ENCODE results near the gene TMEM109.

The TMEM109 gene

DNA sequence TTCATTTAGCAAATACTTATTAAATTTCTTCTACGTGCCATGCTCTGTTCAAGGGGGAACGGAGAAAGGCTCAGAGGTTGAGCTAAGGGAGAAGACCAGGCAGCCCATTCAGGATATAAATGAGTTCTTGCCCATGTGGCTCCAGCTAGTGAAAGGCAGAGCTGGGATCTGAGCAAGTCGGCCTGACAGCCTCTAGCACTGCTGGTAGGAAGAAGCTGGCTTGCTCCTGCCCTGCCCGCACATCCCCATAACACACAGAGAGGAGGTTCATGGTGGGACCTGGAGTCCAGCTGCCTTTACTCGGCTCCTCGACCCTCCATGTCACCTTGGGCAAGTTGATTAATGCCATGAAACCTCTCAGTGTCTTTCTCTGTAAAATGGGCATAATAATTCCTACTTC is 36.1 kb downstream of the TMEM109 start:
- POLR2A ChIA-PET, result no interaction called here
- CTCF ChIA-PET, result no interaction called here
- DNase-seq (ENCODE audit: extremely low spot score), result no peak
- TF ChIP-seq SUZ12 (IDR thresholded peaks at IDR 0.05) (no peak), SP1 (IDR thresholded peaks at IDR 0.05) (no peak)

DNA sequence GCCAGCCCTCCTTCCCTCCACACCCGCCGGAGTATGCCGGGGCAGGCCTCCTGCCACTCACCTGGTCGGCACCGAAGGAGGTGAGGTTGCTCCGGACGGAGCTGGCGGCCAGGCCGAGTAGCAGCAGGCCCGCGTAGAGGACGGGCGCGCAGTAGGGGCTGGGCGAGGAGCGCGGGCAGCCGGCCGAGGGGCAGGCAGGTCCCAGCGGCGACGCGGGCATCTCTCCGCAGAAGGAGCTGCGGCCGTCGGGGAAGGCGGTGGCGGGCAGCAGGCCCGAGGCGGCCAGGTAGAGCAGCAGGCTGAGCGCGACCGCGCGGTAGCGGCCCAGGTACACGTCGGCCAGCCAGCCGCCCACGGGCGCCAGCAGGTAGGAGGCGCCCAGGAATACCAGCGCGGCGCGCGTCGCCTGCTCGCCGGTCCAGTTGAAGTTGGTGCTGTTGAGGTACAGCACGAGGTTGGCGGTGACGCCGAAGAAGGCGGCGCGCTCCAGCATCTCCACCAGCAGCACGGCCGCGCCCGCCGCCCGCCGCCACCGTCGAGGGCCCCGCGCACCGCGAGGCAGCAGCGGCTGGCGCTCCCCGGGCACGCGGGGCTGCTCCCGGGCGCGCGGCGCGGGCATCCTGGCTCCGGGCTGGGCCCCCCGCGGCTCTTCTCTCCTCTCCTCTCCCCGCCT is 37.1 kb downstream of the TMEM109 start:
- CTCF ChIA-PET, result no interaction called here
- TF ChIP-seq L3MBTL2 (conservative IDR thresholded peaks at IDR 0.05) (no peak), ELF4 (IDR thresholded peaks at IDR 0.05) (no peak), TARDBP (IDR thresholded peaks at IDR 0.05) (no peak), FOXA1 (IDR thresholded peaks at IDR 0.05) (no peak), SUZ12 (IDR thresholded peaks at IDR 0.05) (no peak), FOXM1 (IDR thresholded peaks at IDR 0.05; ENCODE audit: borderline replicate concordance) (no peak), CTBP1 (IDR thresholded peaks at IDR 0.05; ENCODE audit: borderline replicate concordance) (no peak), ARNT (IDR thresholded peaks at IDR 0.05) (no peak), SP1 (IDR thresholded peaks at IDR 0.05) (no peak), LEF1 (IDR thresholded peaks at IDR 0.05; ENCODE audit: borderline replicate concordance) (no peak), ZNF384 (IDR thresholded peaks at IDR 0.05) (no peak), HDGF (IDR thresholded peaks at IDR 0.05; ENCODE audit: borderline replicate concordance) (no peak), FOXK2 (IDR thresholded peaks at IDR 0.05) (no peak), NFRKB (IDR thresholded peaks at IDR 0.05) (no peak), BHLHE40 (IDR thresholded peaks at IDR 0.05; ENCODE audit: borderline replicate concordance) (no peak)
- TF ChIP-seq, protein P1, sequence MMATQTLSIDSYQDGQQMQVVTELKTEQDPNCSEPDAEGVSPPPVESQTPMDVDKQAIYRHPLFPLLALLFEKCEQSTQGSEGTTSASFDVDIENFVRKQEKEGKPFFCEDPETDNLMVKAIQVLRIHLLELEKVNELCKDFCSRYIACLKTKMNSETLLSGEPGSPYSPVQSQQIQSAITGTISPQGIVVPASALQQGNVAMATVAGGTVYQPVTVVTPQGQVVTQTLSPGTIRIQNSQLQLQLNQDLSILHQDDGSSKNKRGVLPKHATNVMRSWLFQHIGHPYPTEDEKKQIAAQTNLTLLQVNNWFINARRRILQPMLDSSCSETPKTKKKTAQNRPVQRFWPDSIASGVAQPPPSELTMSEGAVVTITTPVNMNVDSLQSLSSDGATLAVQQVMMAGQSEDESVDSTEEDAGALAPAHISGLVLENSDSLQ (IDR thresholded peaks at IDR 0.05), result no peak
- DNase-seq (ENCODE audit: extremely low spot score), result no peak
- POLR2A ChIA-PET, result no interaction called here

DNA sequence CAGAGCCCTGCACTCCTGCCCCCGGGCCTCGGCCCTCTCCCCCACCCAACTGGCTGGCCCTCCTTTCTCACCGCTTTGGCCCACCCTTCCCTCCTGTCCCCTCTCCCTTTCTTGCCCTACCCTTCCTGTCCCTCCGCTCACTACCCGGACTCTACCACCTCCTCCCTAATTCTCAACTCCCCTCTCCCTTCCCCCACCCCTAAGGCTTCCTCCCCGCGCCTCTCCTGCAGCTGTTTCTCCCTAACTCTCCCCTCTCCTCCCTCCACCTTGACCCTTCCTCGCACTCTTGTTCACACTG is 37.6 kb downstream of the TMEM109 start:
- POLR2A ChIA-PET, result no interaction called here
- CTCF ChIA-PET, result no interaction called here
- DNase-seq (ENCODE audit: extremely low spot score), result no peak
- TF ChIP-seq ZNF384 (IDR thresholded peaks at IDR 0.05), result no peak
- no peak for TF ChIP-seq ARNT (IDR thresholded peaks at IDR 0.05)
- no peak for TF ChIP-seq SUZ12 (IDR thresholded peaks at IDR 0.05)
- no peak for TF ChIP-seq ELF4 (IDR thresholded peaks at IDR 0.05)
- TF ChIP-seq, protein P1 (IDR thresholded peaks at IDR 0.05), result no peak
- no peak for TF ChIP-seq FOXM1 (IDR thresholded peaks at IDR 0.05; ENCODE audit: borderline replicate concordance)
- no peak for TF ChIP-seq FOXA1 (IDR thresholded peaks at IDR 0.05)
- no peak for TF ChIP-seq LEF1 (IDR thresholded peaks at IDR 0.05; ENCODE audit: borderline replicate concordance)
- no peak for TF ChIP-seq L3MBTL2 (conservative IDR thresholded peaks at IDR 0.05)
- TF ChIP-seq BHLHE40 (IDR thresholded peaks at IDR 0.05; ENCODE audit: borderline replicate concordance), result no peak
- no peak for TF ChIP-seq FOXK2 (IDR thresholded peaks at IDR 0.05)
- TF ChIP-seq SP1 (IDR thresholded peaks at IDR 0.05), result no peak
- no peak for TF ChIP-seq TARDBP (IDR thresholded peaks at IDR 0.05)
- no peak for TF ChIP-seq CTBP1 (IDR thresholded peaks at IDR 0.05; ENCODE audit: borderline replicate concordance)
- no peak for TF ChIP-seq NFRKB (IDR thresholded peaks at IDR 0.05)
- no peak for TF ChIP-seq HDGF (IDR thresholded peaks at IDR 0.05; ENCODE audit: borderline replicate concordance)

DNA sequence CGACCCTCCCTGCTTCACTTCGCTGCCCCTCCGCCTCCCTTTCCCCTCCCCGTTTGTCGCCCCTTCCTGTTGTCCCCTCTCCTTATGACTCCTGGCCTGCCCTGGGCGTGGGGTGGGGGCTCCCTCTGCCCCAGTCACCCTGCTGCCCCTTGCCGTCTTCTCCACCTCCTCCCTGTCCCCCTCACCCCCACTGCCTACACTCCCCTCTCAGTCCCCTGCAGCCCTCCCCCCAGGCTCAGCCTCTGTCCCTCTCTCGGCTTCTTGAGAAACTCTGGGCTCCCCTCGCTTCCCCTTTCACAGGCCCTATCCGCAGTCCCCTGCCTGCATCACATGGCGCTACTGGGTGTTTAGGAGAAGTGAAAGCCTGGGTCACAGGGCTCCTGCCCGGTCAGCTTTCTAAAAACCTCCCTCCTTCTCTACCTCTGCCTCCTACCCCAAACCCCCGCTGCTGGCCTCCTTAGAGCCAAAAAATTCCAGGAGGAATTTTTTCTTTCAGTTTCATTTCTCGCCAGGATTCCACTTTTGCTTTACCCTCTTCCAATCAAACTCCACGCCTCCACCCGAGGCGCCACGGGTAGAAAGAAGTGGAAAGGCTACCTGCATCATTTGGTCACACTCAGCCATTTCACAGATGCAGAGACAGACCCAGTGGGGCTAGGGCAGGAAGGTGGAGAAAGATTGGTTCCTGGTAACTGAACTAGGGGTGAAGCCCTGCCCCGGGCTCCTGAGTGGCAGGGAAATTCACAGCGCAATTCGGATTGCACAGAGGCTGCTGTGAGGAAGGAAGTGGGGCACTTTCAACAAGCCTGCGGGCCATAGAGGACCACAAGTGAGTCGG is 38.2 kb downstream of the TMEM109 start, which contains the start of gene SLC15A3:
TSS of gene SLC15A3 (minus strand) at position 273 of the 838 bp plus-strand sequence. CDS start 625 bp downstream, outside the sequence.
- no peak for DNase-seq (ENCODE audit: extremely low spot score)
- TF ChIP-seq FOXA1 (IDR thresholded peaks at IDR 0.05) (no peak), FOXM1 (IDR thresholded peaks at IDR 0.05; ENCODE audit: borderline replicate concordance) (no peak), FOXK2 (IDR thresholded peaks at IDR 0.05) (no peak), ARNT (IDR thresholded peaks at IDR 0.05) (no peak), L3MBTL2 (conservative IDR thresholded peaks at IDR 0.05) (no peak), CTBP1 (IDR thresholded peaks at IDR 0.05; ENCODE audit: borderline replicate concordance) (no peak), HDGF (IDR thresholded peaks at IDR 0.05; ENCODE audit: borderline replicate concordance) (no peak), LEF1 (IDR thresholded peaks at IDR 0.05; ENCODE audit: borderline replicate concordance) (no peak), NFRKB (IDR thresholded peaks at IDR 0.05) (no peak), ELF4 (IDR thresholded peaks at IDR 0.05) (no peak)
- POLR2A ChIA-PET, result interaction anchor here (0.5 kb wide), 1 partner anchor 37 kb away, joined by 6 read pairs; no protein-coding TSS in a partner anchor
- CTCF ChIA-PET, result no interaction called here

DNA sequence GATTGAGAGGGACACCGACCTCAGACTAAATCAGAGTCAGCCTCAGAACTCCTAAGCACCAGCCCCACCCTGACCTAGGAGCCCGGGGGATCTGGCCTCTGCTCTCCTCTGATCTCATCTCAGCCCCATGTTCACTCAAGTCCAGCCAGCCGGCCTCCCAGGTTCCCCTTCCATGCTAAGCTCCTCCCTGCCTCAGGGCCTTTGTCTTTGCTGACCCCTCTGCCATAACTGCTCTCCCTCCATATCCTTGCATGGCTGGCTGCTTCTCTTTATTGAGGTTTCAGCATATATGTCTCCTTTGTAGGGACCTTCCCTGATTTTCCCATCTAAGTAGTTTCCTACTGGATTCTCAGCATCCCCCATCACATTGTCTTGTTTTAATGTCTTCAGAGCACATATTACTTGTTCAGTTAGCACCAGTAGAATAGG is 38.8 kb downstream of the TMEM109 start:
- DNase-seq (ENCODE audit: extremely low spot score), result no peak
- POLR2A ChIA-PET, result interaction anchor here (0.5 kb wide), 1 partner anchor 38 kb away, joined by 6 read pairs; no protein-coding TSS in a partner anchor
- CTCF ChIA-PET, result no interaction called here
- TF ChIP-seq SP1 (IDR thresholded peaks at IDR 0.05) (no peak), ELF4 (IDR thresholded peaks at IDR 0.05) (no peak), TARDBP (IDR thresholded peaks at IDR 0.05) (no peak), ARNT (IDR thresholded peaks at IDR 0.05) (no peak), L3MBTL2 (conservative IDR thresholded peaks at IDR 0.05) (no peak), SUZ12 (IDR thresholded peaks at IDR 0.05) (no peak), LEF1 (IDR thresholded peaks at IDR 0.05; ENCODE audit: borderline replicate concordance) (no peak), FOXM1 (IDR thresholded peaks at IDR 0.05; ENCODE audit: borderline replicate concordance) (no peak), ZNF384 (IDR thresholded peaks at IDR 0.05) (no peak), NFRKB (IDR thresholded peaks at IDR 0.05) (no peak), FOXK2 (IDR thresholded peaks at IDR 0.05) (no peak), CTBP1 (IDR thresholded peaks at IDR 0.05; ENCODE audit: borderline replicate concordance) (no peak), HDGF (IDR thresholded peaks at IDR 0.05; ENCODE audit: borderline replicate concordance) (no peak), FOXA1 (IDR thresholded peaks at IDR 0.05) (no peak), BHLHE40 (IDR thresholded peaks at IDR 0.05; ENCODE audit: borderline replicate concordance) (no peak)
- TF ChIP-seq, protein P1 (IDR thresholded peaks at IDR 0.05), result no peak

Measured in HEK293T (cell line).